Measurements from ENCODE around the gene SAMD9L.

- peak in 1 of 2 donors; percentile 15 for TF ChIP-seq CTCF (conservative IDR thresholded peaks at IDR 0.05 in 1 of 2, IDR thresholded peaks at IDR 0.05 in 1 of 2; ENCODE audit: low read depth in 1 of 2, low read length in 2 of 2)
- TF ChIP-seq EZH2 (IDR thresholded peaks at IDR 0.05; ENCODE audit: low read length, missing control alignments), result no peak
These were observed 30.0 kb upstream of the SAMD9L start for GRCh38 chr7:93178213-93178612.
